Measurements from ENCODE around the gene CPOX.

The CPOX gene

DNA sequence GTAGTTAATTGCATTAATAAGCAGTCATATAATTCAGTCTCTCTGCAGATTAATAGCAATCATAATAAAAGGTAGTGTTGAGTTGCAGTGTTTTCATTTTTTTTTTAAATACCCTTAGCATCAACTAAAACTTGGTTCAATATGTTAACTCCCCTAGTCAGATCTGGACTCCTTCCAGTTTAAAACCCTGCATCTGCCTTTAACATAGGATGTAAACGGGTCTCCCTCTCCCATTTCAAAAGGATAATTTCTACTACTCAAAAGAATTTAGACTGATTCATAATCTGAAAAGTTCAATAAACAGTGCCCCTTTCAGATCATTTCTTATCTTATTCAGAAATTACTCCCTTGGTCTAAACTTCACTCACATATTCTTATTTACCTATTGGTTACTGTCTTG lies 11.4 kb downstream of the CPOX start:
- Histone ChIP-seq H3K4me2 (no peak overlapping the region), H4K20me1 (no peaks in the 10 kb centered on the region), H3K9me3 (no peaks in the 10 kb centered on the region), H3K9ac (no peak overlapping the region), H3K27me3 (no peaks in the 10 kb centered on the region), H3K4me3 (no peak overlapping the region), H3K36me3 (peaks cover 79% of the 10 kb centered on the region), H3K27ac (no peak overlapping the region), H3K4me1 (no peaks in the 10 kb centered on the region)
- TF ChIP-seq Cebpa-rat (IDR thresholded peaks at IDR 0.05), result no peak

DNA sequence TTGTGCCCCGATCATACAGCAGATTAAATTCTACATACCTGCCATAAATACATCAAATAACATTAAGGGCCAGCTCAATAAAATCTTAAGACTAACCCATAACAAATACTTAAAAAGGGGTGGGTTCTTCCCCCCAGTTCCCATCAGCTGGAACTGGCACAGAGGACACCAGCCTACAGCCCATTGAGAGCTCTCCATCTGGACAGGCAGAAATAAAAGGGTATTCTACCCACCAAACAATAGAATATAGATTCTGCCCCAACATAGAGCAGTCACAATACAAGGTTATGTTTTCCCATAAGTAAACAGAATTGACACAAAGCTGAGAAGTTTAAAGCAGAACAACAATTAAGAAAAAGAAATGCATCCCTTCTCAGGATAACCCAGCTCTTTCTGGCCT lies 11.9 kb downstream of the CPOX start:
- H3K4me3 ChIP-seq, result no peak overlapping the region
- H3K36me3 ChIP-seq, result peaks cover 79% of the 10 kb centered on the region
- no peaks in the 10 kb centered on the region for H3K27me3 ChIP-seq
- no peaks in the 10 kb centered on the region for H3K9me3 ChIP-seq
- H3K9ac ChIP-seq, result no peak overlapping the region
- H4K20me1 ChIP-seq, result no peaks in the 10 kb centered on the region
- H3K4me1 ChIP-seq, result no peaks in the 10 kb centered on the region
- TF ChIP-seq Cebpa-rat (IDR thresholded peaks at IDR 0.05), result no peak
- H3K4me2 ChIP-seq, result no peak overlapping the region
- no peak overlapping the region for H3K27ac ChIP-seq

- Histone ChIP-seq H3K4me2 (no peak overlapping the region), H3K4me3 (no peak overlapping the region), H3K36me3 (peaks cover 71% of the 10 kb centered on the region), H3K9me3 (no peaks in the 10 kb centered on the region), H4K20me1 (no peaks in the 10 kb centered on the region), H3K27ac (no peak overlapping the region), H3K27me3 (no peaks in the 10 kb centered on the region), H3K9ac (no peak overlapping the region), H3K4me1 (no peaks in the 10 kb centered on the region)
- TF ChIP-seq Cebpa-rat (IDR thresholded peaks at IDR 0.05), result no peak
Observed at GRCh38 chr3:98580401-98581386, 12.7 kb downstream of the CPOX start.

GRCh38 chr3:98577178-98577895 lies 16.1 kb downstream of the CPOX start:
- Histone ChIP-seq H3K4me2 (no peak overlapping the region), H3K4me3 (no peak overlapping the region), H3K4me1 (no peaks in the 10 kb centered on the region), H3K27me3 (no peaks in the 10 kb centered on the region), H4K20me1 (no peaks in the 10 kb centered on the region), H3K36me3 (peaks cover 40% of the 10 kb centered on the region), H3K9me3 (no peaks in the 10 kb centered on the region), H3K27ac (no peak overlapping the region), H3K9ac (no peak overlapping the region)
- TF ChIP-seq Cebpa-rat (IDR thresholded peaks at IDR 0.05), result no peak

DNA sequence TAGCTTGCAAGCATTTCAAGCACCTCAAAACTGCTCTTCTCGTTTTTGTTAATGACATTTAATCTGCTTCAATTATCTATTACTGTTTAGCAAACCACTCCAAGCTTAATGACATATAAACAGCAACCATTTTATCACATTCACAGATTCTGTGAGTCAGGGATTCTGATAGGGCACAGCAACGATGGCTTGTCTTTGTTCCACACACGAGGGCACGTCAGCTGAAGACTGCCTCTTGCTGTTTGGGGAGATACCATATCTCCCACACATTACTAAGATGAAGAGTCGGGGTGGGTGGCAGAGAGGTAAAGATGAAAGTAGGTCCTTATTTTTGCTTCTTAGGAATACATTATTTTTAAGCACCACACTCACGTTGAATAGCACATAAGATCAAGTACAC lies 19.3 kb downstream of the CPOX start:
- no peaks in the 10 kb centered on the region for H3K4me1 ChIP-seq
- H4K20me1 ChIP-seq, result no peaks in the 10 kb centered on the region
- no peaks in the 10 kb centered on the region for H3K27me3 ChIP-seq
- peaks cover 21% of the 10 kb centered on the region for H3K36me3 ChIP-seq
- no peak overlapping the region for H3K4me2 ChIP-seq
- no peak overlapping the region for H3K4me3 ChIP-seq
- H3K27ac ChIP-seq, result no peak overlapping the region
- no peak overlapping the region for H3K9ac ChIP-seq
- H3K9me3 ChIP-seq, result no peaks in the 10 kb centered on the region
- no peak for TF ChIP-seq Cebpa-rat (IDR thresholded peaks at IDR 0.05)

DNA sequence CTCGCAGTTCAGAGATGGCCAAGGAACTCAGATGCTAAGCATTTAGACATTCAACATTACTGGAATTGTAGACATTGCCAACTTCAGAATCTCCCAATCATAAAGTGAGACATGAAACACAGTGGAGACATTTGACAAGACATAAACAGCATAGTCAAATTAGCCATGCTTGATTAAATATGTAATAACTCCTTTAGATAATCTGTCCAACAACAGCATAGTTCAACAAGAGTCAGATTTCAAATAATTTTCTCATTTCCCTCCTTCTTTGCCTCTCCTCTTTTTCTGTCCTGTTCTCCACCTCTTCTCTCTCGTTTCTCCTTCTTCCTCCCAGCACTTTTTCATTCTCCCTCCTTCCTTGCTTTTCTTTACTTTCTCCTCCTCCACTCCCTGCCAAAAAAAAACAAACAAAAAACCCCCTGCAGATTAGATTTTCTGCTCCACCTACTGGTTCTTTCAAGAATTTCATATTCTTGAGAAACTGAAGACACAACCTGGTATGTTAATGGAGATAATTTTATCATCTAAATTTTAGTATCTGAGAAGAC lies 20.2 kb downstream of the CPOX start:
- Histone ChIP-seq H3K27ac (no peak overlapping the region), H3K9me3 (no peaks in the 10 kb centered on the region), H3K27me3 (no peaks in the 10 kb centered on the region), H4K20me1 (no peaks in the 10 kb centered on the region), H3K36me3 (peaks cover 13% of the 10 kb centered on the region), H3K4me1 (no peaks in the 10 kb centered on the region), H3K4me3 (no peak overlapping the region), H3K9ac (no peak overlapping the region), H3K4me2 (no peak overlapping the region)
- TF ChIP-seq Cebpa-rat (IDR thresholded peaks at IDR 0.05), result no peak

DNA sequence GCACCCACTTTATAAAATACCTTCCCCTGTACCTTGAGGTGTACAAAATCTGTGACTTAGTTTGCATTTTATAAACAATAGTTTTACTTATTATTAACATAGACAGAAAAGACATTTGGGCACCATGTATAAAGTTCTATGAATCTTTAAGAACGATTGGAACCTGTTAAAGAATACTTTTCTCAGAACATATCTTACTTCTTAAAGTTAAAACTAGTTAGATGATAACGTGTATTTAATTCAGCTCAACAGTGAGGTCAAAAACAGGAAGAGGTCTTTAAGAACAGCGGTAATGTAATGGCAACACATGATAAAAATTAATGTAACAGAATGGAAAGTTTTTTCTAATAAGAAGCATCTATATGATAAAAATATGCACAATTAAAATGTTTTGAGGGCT lies 25.0 kb downstream of the CPOX start:
- no peak overlapping the region for H3K27ac ChIP-seq
- no peaks in the 10 kb centered on the region for H4K20me1 ChIP-seq
- no peak overlapping the region for H3K4me3 ChIP-seq
- no peak for TF ChIP-seq Cebpa-rat (IDR thresholded peaks at IDR 0.05)
- H3K4me2 ChIP-seq, result no peak overlapping the region
- peaks cover 14% of the 10 kb centered on the region; the same call in 1 of the 2 replicates for H3K4me1 ChIP-seq
- no peak overlapping the region for H3K9ac ChIP-seq
- no peaks in the 10 kb centered on the region for H3K36me3 ChIP-seq
- no peaks in the 10 kb centered on the region for H3K27me3 ChIP-seq
- no peaks in the 10 kb centered on the region for H3K9me3 ChIP-seq

DNA sequence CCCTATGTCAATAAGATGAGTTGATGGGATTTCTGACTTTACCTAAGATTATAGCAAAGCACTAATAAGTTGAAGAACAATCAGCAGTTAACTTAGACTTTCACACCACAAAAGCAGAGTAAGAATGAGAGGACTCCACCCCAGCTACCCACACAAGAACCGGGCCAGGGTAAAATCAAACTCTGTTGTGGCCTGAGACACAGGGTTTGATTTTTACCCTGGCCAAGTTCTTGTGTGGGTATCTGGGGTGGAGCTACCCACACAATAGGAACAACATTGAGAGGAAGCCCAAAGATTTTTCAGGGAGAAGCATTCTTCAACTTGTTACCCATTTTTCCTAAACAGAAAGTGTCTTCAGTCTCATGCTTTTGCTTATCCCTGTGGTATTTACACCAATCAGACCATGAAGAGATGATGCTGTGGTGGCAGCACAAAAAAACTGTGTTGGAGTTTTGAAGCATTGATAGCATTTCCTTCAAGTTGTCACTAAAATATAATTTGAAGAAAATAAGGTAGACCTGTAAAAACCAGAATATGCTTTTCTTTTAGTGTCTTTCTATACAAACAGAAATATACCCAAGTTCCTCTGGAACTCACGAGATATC lies 25.6 kb downstream of the CPOX start:
- TF ChIP-seq Cebpa-rat (IDR thresholded peaks at IDR 0.05), result no peak
- H3K4me1 ChIP-seq, result peaks cover 19% of the 10 kb centered on the region; the same call in 1 of the 2 replicates
- no peaks in the 10 kb centered on the region for H3K9me3 ChIP-seq
- no peaks in the 10 kb centered on the region for H3K36me3 ChIP-seq
- H3K4me3 ChIP-seq, result no peak overlapping the region
- no peaks in the 10 kb centered on the region for H4K20me1 ChIP-seq
- no peak overlapping the region for H3K27ac ChIP-seq
- no peaks in the 10 kb centered on the region for H3K27me3 ChIP-seq
- H3K9ac ChIP-seq, result no peak overlapping the region
- H3K4me2 ChIP-seq, result no peak overlapping the region

DNA sequence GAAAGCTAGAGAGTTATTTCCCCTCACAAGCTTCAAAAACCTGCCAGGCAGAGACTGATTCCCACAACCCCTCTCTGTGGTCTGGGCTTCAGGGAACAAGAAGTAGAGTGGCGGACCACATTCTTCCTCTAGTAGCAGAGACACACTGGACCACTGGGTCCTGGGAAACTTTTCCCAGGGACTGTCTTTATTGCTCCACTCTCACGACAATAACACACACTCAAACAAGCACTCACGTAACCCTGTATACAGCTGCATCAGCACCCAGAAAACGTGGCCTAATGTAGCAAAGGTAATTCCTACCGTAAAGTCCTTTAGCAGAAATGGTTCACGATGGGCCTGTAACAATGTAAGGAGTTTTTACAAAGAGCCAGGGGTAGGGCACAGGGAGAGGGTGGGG lies 27.6 kb downstream of the CPOX start:
- H3K9ac ChIP-seq, result no peak overlapping the region
- H3K36me3 ChIP-seq, result no peaks in the 10 kb centered on the region
- peaks cover 19% of the 10 kb centered on the region; the same call in 1 of the 2 replicates for H3K4me1 ChIP-seq
- H4K20me1 ChIP-seq, result no peaks in the 10 kb centered on the region
- H3K9me3 ChIP-seq, result no peaks in the 10 kb centered on the region
- H3K27me3 ChIP-seq, result no peaks in the 10 kb centered on the region
- no peak overlapping the region for H3K4me3 ChIP-seq
- no peak overlapping the region for H3K27ac ChIP-seq
- H3K4me2 ChIP-seq, result no peak overlapping the region
- no peak for TF ChIP-seq Cebpa-rat (IDR thresholded peaks at IDR 0.05)

All from BLaER1 (cell line).